Stimulated activated CD4-positive, alpha-beta T cell treated with anti-CD3 and anti-CD28 coated beads, Interleukin-12 subunit alpha, Interleukin-12 subunit beta, amount 100 ng/mL, for 4 hours (primary cell): ENCODE data around the gene KLHL28.
"Not testable (repeated sequence)": the region's sequence is repeated elsewhere in the genome, so short reads cannot be mapped to it uniquely, and the experiment has no call there.

Source experiments
- DNase-seq: peaks from one replicate; pipeline ENCODE4 v3.0.0-alpha.2; 2020

KLHL28 gene

GRCh38 chr14:44895716-44896115, 66.0 kb downstream of the KLHL28 start:
- no peak for DNase-seq

DNA sequence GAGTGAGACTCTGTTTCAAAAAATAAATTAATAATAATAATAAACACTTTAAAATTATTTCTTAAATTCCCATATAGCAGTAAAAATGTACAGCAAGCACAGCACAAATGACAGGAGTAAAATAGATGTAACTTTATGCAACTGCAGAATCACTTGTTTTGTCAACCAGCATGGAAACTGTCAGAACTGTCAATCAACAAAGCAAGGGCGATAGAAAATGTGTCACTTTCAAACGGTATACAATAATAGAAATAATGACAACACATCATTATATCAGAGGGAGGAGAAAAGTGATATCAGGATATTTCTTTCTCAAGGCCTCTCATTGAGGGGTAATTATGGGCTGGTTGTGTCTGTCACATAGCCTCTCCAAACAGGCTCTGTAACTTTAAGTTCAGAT, 68.2 kb downstream of the KLHL28 start:
- no peak for DNase-seq

DNA sequence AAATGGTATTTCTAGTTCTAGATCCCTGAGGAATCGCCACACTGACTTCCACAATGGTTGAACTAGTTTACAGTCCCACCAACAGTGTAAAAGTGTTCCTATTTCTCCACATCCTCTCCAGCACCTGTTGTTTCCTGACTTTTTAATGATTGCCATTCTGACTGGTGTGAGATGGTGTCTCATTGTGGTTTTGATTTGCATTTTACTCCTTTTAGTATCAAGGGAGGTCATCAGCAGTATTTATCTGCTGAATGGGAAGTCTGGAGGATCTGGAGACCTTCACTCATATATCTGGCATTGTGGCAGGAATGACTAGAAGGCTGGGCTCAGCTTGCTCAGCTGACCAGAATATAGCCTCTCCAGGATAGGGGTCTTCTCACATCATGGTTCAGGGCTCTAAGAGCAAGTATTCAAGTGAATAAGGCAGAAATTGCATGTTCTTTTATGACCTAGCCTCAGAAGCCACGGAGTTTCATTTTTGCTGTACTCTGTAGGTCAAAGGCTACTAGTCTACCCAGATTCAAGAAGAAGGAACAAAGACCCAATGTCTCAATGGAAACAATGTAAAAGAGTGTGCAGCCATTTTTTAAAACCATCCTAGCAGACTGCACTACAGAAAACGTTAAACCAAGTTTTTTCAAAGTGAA, 69.9 kb downstream of the KLHL28 start:
- DNase-seq, result not testable (repeated sequence)

- DNase-seq, result no peak
Observed at GRCh38 chr14:44889595-44890471, 71.9 kb downstream of the KLHL28 start.

GRCh38 chr14:44887596-44887955, 74.2 kb downstream of the KLHL28 start:
- no peak for DNase-seq

- DNase-seq, result no peak
Observed at GRCh38 chr14:44886860-44887595, 74.7 kb downstream of the KLHL28 start.

GRCh38 chr14:44880791-44881190, 81.0 kb downstream of the KLHL28 start:
- no peak for DNase-seq
